Ovary (tissue), 9 donors: ENCODE measurements around the gene LRRC43. TPM values are rescaled to one million over a fixed set of nuclear protein-coding genes. Genes with fewer than 3 reads are reported as not detected.

ENCODE experiments used
- DNase-seq, 5 donors: peaks; one replicate each; pipeline ENCODE4 v3.0.0-alpha.2; 2019 to 2020
- H3K27ac ChIP-seq, 2 donors: fragments of 200-600 bp; one replicate each; pipeline versions ENCODE4 v1.5.1 to v1.8.0; 2019 to 2022
- H3K27me3 ChIP-seq: fragments of 200-600 bp; one replicate; pipeline ENCODE4 v1.8.0; 2022
- H3K36me3 ChIP-seq: fragments of 200-600 bp; sonication (generic); one replicate; pipeline ENCODE4 v1.5.1; 2019
- H3K4me1 ChIP-seq: one replicate; pipeline ENCODE4 v1.8.1; 2013; ENCODE audit warnings: mild to moderate bottlenecking, moderate library complexity; ENCODE audit not compliant: insufficient read depth
- H3K4me3 ChIP-seq: fragments of 200-600 bp; sonication (generic); one replicate; pipeline ENCODE4 v1.5.1; 2017
- H3K9me3 ChIP-seq, 2 donors: fragments of 200-600 bp in 1 of 2; sonication (generic) in 1 of 2; one replicate each; pipeline versions ENCODE4 v1.5.1 to v1.8.1; 2013 to 2019; ENCODE audit warnings: mild to moderate bottlenecking in 1 of 2, moderate library complexity in 1 of 2
- CTCF ChIP-seq, 3 donors: fragments of 450-650 bp in 2 of 3; fragments of 200-600 bp in 1 of 3; IDR thresholded peaks; one replicate each; pipeline versions ENCODE4 v1.5.1 to v1.8.0; 2016 to 2022; ENCODE audit warnings: antibody characterized with exemption in 3 of 3, mild to moderate bottlenecking in 1 of 3
- EP300 ChIP-seq: sonication (generic); formaldehyde crosslinking; IDR thresholded peaks from one replicate; pipeline ENCODE4 v1.6.1; 2017; ENCODE audit warnings: antibody characterized with exemption
- POLR2A ChIP-seq: fragments of 450-650 bp; IDR thresholded peaks from one replicate; pipeline ENCODE4 v1.6.1; 2017; ENCODE audit warnings: antibody characterized with exemption, mild to moderate bottlenecking, moderate library complexity
- WGBS, 3 donors: extraction: QIAGEN DNeasy Blood & Tissue Kit in 1 of 3; methylation state at CpG; one replicate each; pipeline versions ENCODE4 v1.1.5 to v1.1.7; 2013 to 2017; 5-methylcytosine and 5-hydroxymethylcytosine counted together
- intact Hi-C, 4 donors: fragments of 100-400 bp; cut with DNase I; formaldehyde crosslinking; loops; one replicate each; pipeline versions ENCODE4 v1.11.0 to v1.15.1; 2022 to 2023
- polyA plus RNA-seq, 2 donors: library from polyadenylated mRNA; stranded (reverse); fragments of 200-250 nt in 1 of 2; fragments of 350-450 nt in 1 of 2; fragmentation: Illumina TruSeq in 1 of 2; extraction: RNeasy Lipid Tissue Mini Kit (QIAGEN cat#74804) in 1 of 2; gene quantifications; one replicate each; pipeline ENCODE4 v1.2.3, GENCODE V29; 2013 to 2014
- total RNA-seq, 7 donors: library from RNA; depleted of rRNA in 2 of 7; stranded (reverse); fragments of >200 nt in 2 of 7; fragmentation: NEBNext Ultra II Directional in 3 of 7; extraction: Animal tissue kit (Norgen Biotek cat#: 25700) in 3 of 7; gene quantifications; one replicate each; pipeline versions ENCODE4 v1.1.0 to v1.2.4, GENCODE V29; 2016 to 2023
- donor health status: DM: no; HTN: no; CAD: no; lungs with moderate emphysema.
- donor health status: DM: no; HTN: no; CAD: no.
- donor health status: Bipolar disorder and iron deficiency.
- donor health status: DM: yes; HTN: yes; CAD: no.
- donor health status: DM: no; HTN: no; CAD: no.
- donor health status: DM: yes; HTN: yes; CAD: no.

The LRRC43 gene
- total and polyA plus RNA-seq, 9 donors: 0.47 to 12.9 (median 1.1) TPM; not detected in 1

GRCh38 chr12:122139266-122139665 is 43.7 kb upstream of the LRRC43 start:
- H3K27me3 ChIP-seq: no peaks in the 10 kb centered on the region
- no peaks in the 10 kb centered on the region for H3K9me3 ChIP-seq
- TF ChIP-seq POLR2A: no peak
- no peak for TF ChIP-seq CTCF (IDR thresholded peaks at IDR 0.05)
- no peak for TF ChIP-seq EP300
- H3K27ac ChIP-seq: no peak overlapping the region
- intact Hi-C loops: no loop called here
- no peak overlapping the region for H3K4me3 ChIP-seq
- no peaks in the 10 kb centered on the region for H3K36me3 ChIP-seq
- DNase-seq: no peak
- no peaks in the 10 kb centered on the region for H3K4me1 ChIP-seq
- WGBS, 3 donors: 86 to 91% (median 91%) methylated on average over 15 of the region's 15 CpGs

GRCh38 chr12:122139941-122140340 is 43.0 kb upstream of the LRRC43 start:
- intact Hi-C loops: no loop called here
- 83 to 90% (median 88%) methylated on average over 8 of the region's 8 CpGs for WGBS, 3 donors
- TF ChIP-seq POLR2A (no peak), EP300 (no peak), CTCF (IDR thresholded peaks at IDR 0.05) (no peak)

GRCh38 chr12:122140467-122141257 is 42.3 kb upstream of the LRRC43 start:
- no peaks in the 10 kb centered on the region for H3K9me3 ChIP-seq
- intact Hi-C loops: no loop called here
- 92 to 94% (median 93%) methylated on average over 19 of the region's 19 CpGs for WGBS, 3 donors
- H3K36me3 ChIP-seq: no peaks in the 10 kb centered on the region
- no peaks in the 10 kb centered on the region for H3K4me1 ChIP-seq
- DNase-seq: no peak
- H3K4me3 ChIP-seq: no peak overlapping the region
- H3K27ac ChIP-seq: no peak overlapping the region
- TF ChIP-seq CTCF (IDR thresholded peaks at IDR 0.05) (no peak), POLR2A (no peak), EP300 (no peak)
- no peaks in the 10 kb centered on the region for H3K27me3 ChIP-seq

More at GRCh38 chr12:122139941-122140340, 43.0 kb upstream of the LRRC43 start:
- H3K27ac ChIP-seq: no peak overlapping the region
- DNase-seq: no peak
- H3K4me3 ChIP-seq: no peak overlapping the region
- no peaks in the 10 kb centered on the region for H3K4me1 ChIP-seq
- no peaks in the 10 kb centered on the region for H3K27me3 ChIP-seq
- no peaks in the 10 kb centered on the region for H3K9me3 ChIP-seq
- no peaks in the 10 kb centered on the region for H3K36me3 ChIP-seq

GRCh38 chr12:122141911-122142725 is 40.8 kb upstream of the LRRC43 start:
- H3K27ac ChIP-seq: no peak overlapping the region

More at GRCh38 chr12:122141911-122142725, 40.8 kb upstream of the LRRC43 start:
- no peaks in the 10 kb centered on the region for H3K27me3 ChIP-seq
- DNase-seq: no peak
- no peaks in the 10 kb centered on the region for H3K36me3 ChIP-seq
- WGBS, 3 donors: 85 to 87% (median 86%) methylated on average over 18 to 21 of the region's 21 CpGs
- TF ChIP-seq EP300 (no peak), CTCF (IDR thresholded peaks at IDR 0.05) (no peak), POLR2A (no peak)
- H3K4me3 ChIP-seq: no peak overlapping the region
- intact Hi-C loops: no loop called here
- no peaks in the 10 kb centered on the region for H3K4me1 ChIP-seq
- H3K9me3 ChIP-seq: no peaks in the 10 kb centered on the region
